PC-9 (cell line): ENCODE data around the gene PTPRD. TPM values are rescaled to one million over a fixed set of nuclear protein-coding genes. Genes with fewer than 3 reads are reported as not detected.

ENCODE experiments used
- BruUV-seq: library from RNA; stranded (reverse); fragments of 400-500 nt; replicated peaks from 2 replicates; lab custom pipeline; 2021; lab: Mats Ljungman, UMichigan
- CTCF ChIA-PET: fragments of 300-600 bp; sonication (Branson Sonifier 250); formaldehyde crosslinking; loops from one replicate; lab custom pipeline; 2022; ENCODE audit warnings: antibody characterized with exemption; lab: Charles Lee
- POLR2A ChIA-PET: fragments of 300-600 bp; sonication (Branson Sonifier 250); formaldehyde crosslinking; loops from one replicate; lab custom pipeline; 2022; ENCODE audit warnings: antibody characterized with exemption; ENCODE audit not compliant: unreplicated experiment; lab: Charles Lee
- DNase-seq, 2 experiments: peaks; one replicate each; pipeline versions ENCODE4 v3.0.0 to v3.0.0-alpha.2; 2015 to 2022; ENCODE audit warnings: mixed read lengths in 1 of 2
- H2AFZ ChIP-seq: fragments of 200-600 bp; sonication (generic); 2 replicates; pipeline ENCODE4 v1.8.1; 2017; ENCODE audit warnings: antibody characterized with exemption
- H3F3A ChIP-seq: fragments of 200-600 bp; sonication (generic); 2 replicates; pipeline ENCODE4 v1.8.1; 2017; ENCODE audit warnings: antibody characterized with exemption, mild to moderate bottlenecking, low read depth; ENCODE audit not compliant: insufficient read depth
- H3K27ac ChIP-seq: fragments of 200-600 bp; sonication (generic); 2 replicates; pipeline ENCODE4 v1.6.1; 2016; ENCODE audit warnings: mixed run types
- H3K27me3 ChIP-seq: fragments of 200-600 bp; sonication (generic); 2 replicates; pipeline ENCODE4 v1.6.1; 2016; ENCODE audit warnings: low read depth, mixed run types; ENCODE audit not compliant: insufficient read depth
- H3K36me3 ChIP-seq: fragments of 200-600 bp; sonication (generic); 2 replicates; pipeline ENCODE4 v1.6.1; 2016; ENCODE audit warnings: low read depth, mixed run types
- H3K4me1 ChIP-seq: fragments of 200-600 bp; sonication (generic); replicated peaks from 2 replicates; pipeline ENCODE4 v1.6.1; 2016; ENCODE audit warnings: mixed run types; ENCODE audit not compliant: insufficient read depth
- H3K4me2 ChIP-seq: fragments of 200-600 bp; sonication (generic); 2 replicates; pipeline ENCODE4 v1.6.1; 2017; ENCODE audit warnings: mixed run types
- H3K4me3 ChIP-seq: fragments of 200-600 bp; sonication (generic); 2 replicates; pipeline ENCODE4 v1.6.1; 2016; ENCODE audit warnings: mixed run types
- H3K79me2 ChIP-seq: fragments of 200-600 bp; sonication (generic); 2 replicates; pipeline ENCODE4 v1.6.1; 2017; ENCODE audit warnings: low read depth, mixed run types
- H3K9me2 ChIP-seq: fragments of 200-600 bp; sonication (generic); 2 replicates; pipeline ENCODE4 v1.8.1; 2017; ENCODE audit warnings: mild to moderate bottlenecking; ENCODE audit not compliant: insufficient read depth
- H3K9me3 ChIP-seq: fragments of 200-600 bp; sonication (generic); 2 replicates; pipeline ENCODE4 v1.8.1; 2016; ENCODE audit warnings: low read depth; ENCODE audit not compliant: insufficient read depth
- H4K20me1 ChIP-seq: fragments of 200-600 bp; sonication (generic); 2 replicates; pipeline ENCODE4 v1.8.1; 2017; ENCODE audit not compliant: insufficient read depth
- CTCF ChIP-seq: fragments of 200-600 bp; sonication (generic); conservative IDR thresholded peaks from 2 replicates; pipeline ENCODE4 v1.6.1; 2017; ENCODE audit warnings: mixed run types, antibody characterized with exemption, mild to moderate bottlenecking, moderate library complexity
- EZH2 ChIP-seq: fragments of 200-600 bp; sonication (generic); IDR thresholded peaks from 2 replicates; pipeline ENCODE4 v1.8.0; 2017; ENCODE audit warnings: antibody characterized with exemption, low read depth
- intact Hi-C: fragments of 100-400 bp; cut with micrococcal nuclease; formaldehyde crosslinking; loops from one replicate; pipeline ENCODE4 v1.10.0; 2022; ENCODE audit not compliant: unreplicated experiment
- total RNA-seq: library from RNA; stranded (reverse); gene quantifications from 2 replicates; pipeline ENCODE4 v1.2.3, GENCODE V29; 2021

PTPRD gene
- total RNA-seq, 1 experiment from 2014 or later, result not detected

- CTCF ChIA-PET, result no interaction called here
- no peaks in the 10 kb centered on the region for H3K9me2 ChIP-seq
- H3K27ac ChIP-seq, result no peak overlapping the region
- no peaks in the 10 kb centered on the region for H3K4me1 ChIP-seq
- H3K9me3 ChIP-seq, result no peaks in the 10 kb centered on the region
- H3K27me3 ChIP-seq, result no peaks in the 10 kb centered on the region
- H3K36me3 ChIP-seq, result no peaks in the 10 kb centered on the region
- H2AFZ ChIP-seq, result no peak overlapping the region
- H3K4me2 ChIP-seq, result no peak overlapping the region
- TF ChIP-seq CTCF, result no peak
- TF ChIP-seq EZH2, result no peak
- no peak overlapping the region for H3K4me3 ChIP-seq
- no peaks in the 10 kb centered on the region for H4K20me1 ChIP-seq
- POLR2A ChIA-PET, result no interaction called here
- H3K79me2 ChIP-seq, result no peaks in the 10 kb centered on the region
- no peak for DNase-seq
- BruUV-seq, result no TSS peak
- intact Hi-C loops, result no loop called here
- no peaks in the 10 kb centered on the region for H3F3A ChIP-seq
These were observed 2155.0 kb downstream of the PTPRD start for GRCh38 chr9:8457816-8458215.

GRCh38 chr9:8457055-8457454 is 2155.7 kb downstream of the PTPRD start:
- H3K4me2 ChIP-seq, result no peak overlapping the region
- no peaks in the 10 kb centered on the region for H3K4me1 ChIP-seq
- no peaks in the 10 kb centered on the region for H3F3A ChIP-seq
- no peaks in the 10 kb centered on the region for H3K27me3 ChIP-seq
- no TSS peak for BruUV-seq
- TF ChIP-seq CTCF (no peak), EZH2 (no peak)
- H3K36me3 ChIP-seq, result no peaks in the 10 kb centered on the region
- intact Hi-C loops, result no loop called here
- no peak overlapping the region for H2AFZ ChIP-seq
- ChIA-PET POLR2A (no interaction called here), CTCF (no interaction called here)
- no peaks in the 10 kb centered on the region for H4K20me1 ChIP-seq
- H3K27ac ChIP-seq, result no peak overlapping the region
- H3K9me2 ChIP-seq, result no peaks in the 10 kb centered on the region
- H3K4me3 ChIP-seq, result no peak overlapping the region
- H3K79me2 ChIP-seq, result no peaks in the 10 kb centered on the region
- no peak for DNase-seq
- no peaks in the 10 kb centered on the region for H3K9me3 ChIP-seq

- BruUV-seq, result no TSS peak
- CTCF ChIA-PET, result no interaction called here
- Histone ChIP-seq H4K20me1 (no peaks in the 10 kb centered on the region), H3K36me3 (no peaks in the 10 kb centered on the region), H3K4me1 (no peaks in the 10 kb centered on the region), H3K79me2 (no peaks in the 10 kb centered on the region), H3K27ac (no peak overlapping the region), H3K4me2 (no peak overlapping the region), H3K9me3 (no peaks in the 10 kb centered on the region), H3K9me2 (no peaks in the 10 kb centered on the region), H3K4me3 (no peak overlapping the region), H2AFZ (no peak overlapping the region), H3K27me3 (no peaks in the 10 kb centered on the region), H3F3A (no peaks in the 10 kb centered on the region)
- intact Hi-C loops, result no loop called here
- TF ChIP-seq CTCF (no peak), EZH2 (no peak)
- POLR2A ChIA-PET, result no interaction called here
- DNase-seq, result no peak
These were observed 2156.5 kb downstream of the PTPRD start for GRCh38 chr9:8456344-8456743.
